ENCODE data around the gene GMEB2.

DNA sequence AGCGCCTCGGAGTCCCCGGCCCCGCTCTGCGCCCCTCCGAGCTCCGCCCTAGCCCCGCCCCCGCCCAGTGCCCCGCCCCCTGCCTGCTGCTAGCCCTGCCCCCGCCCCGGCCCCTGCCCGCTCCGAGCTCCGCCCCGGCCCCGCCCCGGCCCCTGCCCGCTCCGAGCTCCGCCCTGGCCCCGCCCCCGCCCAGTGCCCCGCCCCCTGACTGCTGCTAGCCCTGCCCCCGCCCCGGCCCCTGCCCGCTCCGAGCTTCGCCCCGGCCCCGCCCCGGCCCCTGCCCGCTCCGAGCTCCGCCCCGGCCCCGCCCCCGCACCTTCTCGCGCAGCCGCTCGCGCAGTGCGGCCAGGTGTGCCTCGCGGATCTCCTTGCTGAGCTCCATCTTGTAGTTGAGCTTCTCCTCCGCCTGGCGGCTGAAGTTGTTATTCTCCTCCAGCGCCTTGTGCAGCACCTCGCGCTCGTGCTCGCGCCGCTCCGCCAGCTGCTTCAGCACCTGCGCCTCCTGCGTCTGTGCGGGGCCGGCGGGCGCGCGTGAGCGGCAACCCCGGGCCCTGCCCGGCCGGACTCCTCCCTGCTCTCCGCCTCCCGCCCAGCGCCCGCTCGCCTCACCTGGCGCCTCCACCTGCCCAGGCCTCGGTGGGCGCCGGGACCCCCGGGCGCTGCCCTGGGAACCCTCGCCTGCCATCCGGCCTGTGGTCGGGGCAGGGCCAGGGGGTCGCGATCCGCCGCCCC lies 15.1 kb upstream of the GMEB2 start:
- TF ChIP-seq SMC3 (IDR thresholded peaks at IDR 0.05; ENCODE audit: borderline replicate concordance, low read length) = peak; percentile 43; the same call in 1 of the 2 replicates
- TF ChIP-seq DPF2 (IDR thresholded peaks at IDR 0.05) = peak; percentile 63
- TF ChIP-seq BCLAF1 (IDR thresholded peaks at IDR 0.05) = no peak
- no peak for TF ChIP-seq SREBF2 (IDR thresholded peaks at IDR 0.05; ENCODE audit: low read length)
- TF ChIP-seq RAD21 (IDR thresholded peaks at IDR 0.05; ENCODE audit: insufficient read depth, low read depth, low read length) = peak; percentile 44
- TF ChIP-seq PAX8 (IDR thresholded peaks at IDR 0.05) = no peak
- TF ChIP-seq, protein P1, sequence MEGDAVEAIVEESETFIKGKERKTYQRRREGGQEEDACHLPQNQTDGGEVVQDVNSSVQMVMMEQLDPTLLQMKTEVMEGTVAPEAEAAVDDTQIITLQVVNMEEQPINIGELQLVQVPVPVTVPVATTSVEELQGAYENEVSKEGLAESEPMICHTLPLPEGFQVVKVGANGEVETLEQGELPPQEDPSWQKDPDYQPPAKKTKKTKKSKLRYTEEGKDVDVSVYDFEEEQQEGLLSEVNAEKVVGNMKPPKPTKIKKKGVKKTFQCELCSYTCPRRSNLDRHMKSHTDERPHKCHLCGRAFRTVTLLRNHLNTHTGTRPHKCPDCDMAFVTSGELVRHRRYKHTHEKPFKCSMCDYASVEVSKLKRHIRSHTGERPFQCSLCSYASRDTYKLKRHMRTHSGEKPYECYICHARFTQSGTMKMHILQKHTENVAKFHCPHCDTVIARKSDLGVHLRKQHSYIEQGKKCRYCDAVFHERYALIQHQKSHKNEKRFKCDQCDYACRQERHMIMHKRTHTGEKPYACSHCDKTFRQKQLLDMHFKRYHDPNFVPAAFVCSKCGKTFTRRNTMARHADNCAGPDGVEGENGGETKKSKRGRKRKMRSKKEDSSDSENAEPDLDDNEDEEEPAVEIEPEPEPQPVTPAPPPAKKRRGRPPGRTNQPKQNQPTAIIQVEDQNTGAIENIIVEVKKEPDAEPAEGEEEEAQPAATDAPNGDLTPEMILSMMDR (IDR thresholded peaks at IDR 0.05 in 2 of 3, conservative IDR thresholded peaks at IDR 0.05 in 1 of 3; ENCODE audit: control insufficient read depth in 2 of 3, extremely low read depth in 1 of 3, insufficient read depth in 1 of 3, low read depth in 3 of 3, low read length in 3 of 3) = peak; percentile 38 to 51 (median 41); a peak in 5 of 6 replicates
- TF ChIP-seq SP1 (IDR thresholded peaks at IDR 0.05; ENCODE audit: low read depth, low read length) = no peak
- no peak for TF ChIP-seq POLR2A (IDR thresholded peaks at IDR 0.05; ENCODE audit: low read depth, low read length)
- no peak for TF ChIP-seq RFX5 (IDR thresholded peaks at IDR 0.05; ENCODE audit: low read depth, low read length)
